ENCODE data around the gene HUWE1.

The HUWE1 gene

GRCh38 chrX:53688300-53688699 is 1.8 kb upstream of the HUWE1 start:
- no peak for DNase-seq (ENCODE audit: low spot score)

DNA sequence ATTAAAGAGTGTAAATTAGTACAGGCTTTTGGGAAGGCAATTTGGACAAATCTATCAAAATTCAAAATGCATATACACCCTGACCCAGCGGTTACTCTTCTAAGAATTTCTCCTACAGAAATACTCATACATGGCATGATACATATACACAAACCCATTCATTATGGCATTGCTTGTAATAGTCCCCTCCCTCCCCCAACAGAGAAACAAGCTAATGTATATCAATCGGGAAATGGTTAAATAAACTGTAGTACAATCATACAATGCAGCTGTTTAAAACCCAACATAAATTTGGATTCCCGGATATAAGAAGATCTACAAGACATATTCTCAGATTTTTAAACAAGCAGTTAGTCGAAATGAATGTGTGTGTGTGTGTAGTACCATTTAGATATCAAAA is 808 bp downstream of the HUWE1 start:
- no peak for DNase-seq (ENCODE audit: low spot score)

GRCh38 chrX:53684415-53685192 is 1.9 kb downstream of the HUWE1 start:
- no peak for DNase-seq (ENCODE audit: low spot score)

- DNase-seq (ENCODE audit: low spot score), result peak; percentile 97
These were observed 2.7 kb downstream of the HUWE1 start for GRCh38 chrX:53683556-53684414.

- DNase-seq (ENCODE audit: low spot score), result peak; percentile 12
These were observed 3.5 kb downstream of the HUWE1 start for GRCh38 chrX:53682885-53683555.

- DNase-seq (ENCODE audit: low spot score), result no peak
These were observed 4.9 kb downstream of the HUWE1 start for GRCh38 chrX:53681661-53682060.

DNA sequence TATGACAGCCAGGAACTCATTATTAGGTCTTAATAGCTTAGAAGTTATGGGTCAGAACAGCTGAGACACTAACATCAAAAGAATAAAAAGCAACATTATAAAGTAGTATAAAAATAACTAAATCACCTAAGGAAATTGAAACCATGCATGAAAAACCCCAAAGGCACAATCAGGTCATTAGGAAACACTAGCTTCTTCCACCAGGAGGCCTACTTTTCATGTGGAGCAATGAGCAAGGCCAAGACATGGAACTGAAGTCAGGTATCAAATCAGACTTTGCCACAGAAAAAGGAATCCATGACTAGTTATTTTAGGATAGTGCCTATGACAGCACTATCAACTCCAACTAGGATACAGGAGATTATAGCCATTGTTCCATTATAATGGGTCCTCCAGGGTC is 7.9 kb downstream of the HUWE1 start:
- no peak for DNase-seq (ENCODE audit: low spot score)

GRCh38 chrX:53677286-53677685 is 9.2 kb downstream of the HUWE1 start:
- DNase-seq (ENCODE audit: low spot score), result no peak

DNA sequence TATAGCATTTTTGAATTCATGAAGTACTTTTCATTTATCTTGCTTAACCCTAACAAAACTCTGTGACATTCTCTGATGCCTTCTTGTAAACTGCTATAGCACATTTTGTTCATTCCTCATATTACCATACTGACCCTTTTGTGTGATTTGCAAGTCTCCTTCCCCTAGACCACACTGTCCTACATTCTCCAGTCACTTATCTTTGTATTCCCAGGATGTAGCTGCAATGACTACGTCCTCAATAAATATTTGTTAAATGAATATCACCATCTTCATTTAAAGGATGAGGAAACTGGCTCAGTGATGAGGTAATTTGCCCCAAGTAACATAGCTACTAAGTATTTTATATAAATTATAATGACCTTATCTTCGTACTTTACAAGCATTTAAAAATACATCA is 11.9 kb downstream of the HUWE1 start:
- DNase-seq (ENCODE audit: low spot score), result no peak

DNA sequence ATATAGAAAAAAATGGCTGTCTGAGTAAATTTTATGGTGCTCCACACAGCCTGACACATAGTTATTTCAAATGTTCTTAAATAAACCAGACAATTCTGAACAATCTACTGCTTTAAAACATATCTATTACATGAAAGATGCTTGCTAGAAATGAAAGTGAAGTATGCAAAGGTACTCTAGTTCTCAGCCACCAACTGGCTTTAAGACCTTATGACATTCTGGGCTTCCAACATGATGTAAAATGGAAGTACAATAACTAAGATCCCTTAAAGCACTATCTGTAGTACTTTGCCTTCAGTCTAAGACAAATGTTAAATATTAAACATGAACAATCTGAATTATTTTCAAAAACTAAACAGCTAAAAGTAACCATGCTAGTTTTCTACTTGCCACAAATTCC is 17.3 kb downstream of the HUWE1 start:
- no peak for DNase-seq (ENCODE audit: low spot score)

DNA sequence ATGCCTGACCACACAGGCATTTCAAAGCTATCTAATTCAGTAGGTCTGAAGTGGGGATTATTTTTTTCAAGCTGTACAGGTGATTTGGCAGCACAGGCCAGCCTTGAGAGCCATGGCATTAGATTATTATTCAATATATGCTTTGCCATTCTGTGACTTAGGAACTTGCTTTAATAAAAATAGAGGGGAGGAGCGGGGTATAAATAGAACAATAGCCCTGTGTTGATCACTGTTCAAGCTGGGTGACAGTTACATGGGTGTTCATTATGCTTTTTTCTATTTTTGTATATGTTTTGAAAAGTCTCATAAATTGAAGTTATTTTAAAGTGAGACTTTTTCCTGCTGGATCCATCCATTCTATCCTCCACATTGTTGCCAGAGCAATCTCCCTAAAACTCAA is 20.3 kb downstream of the HUWE1 start:
- DNase-seq (ENCODE audit: low spot score), result no peak

- DNase-seq (ENCODE audit: low spot score), result no peak
These were observed 26.5 kb downstream of the HUWE1 start for GRCh38 chrX:53660004-53660403.

DNA sequence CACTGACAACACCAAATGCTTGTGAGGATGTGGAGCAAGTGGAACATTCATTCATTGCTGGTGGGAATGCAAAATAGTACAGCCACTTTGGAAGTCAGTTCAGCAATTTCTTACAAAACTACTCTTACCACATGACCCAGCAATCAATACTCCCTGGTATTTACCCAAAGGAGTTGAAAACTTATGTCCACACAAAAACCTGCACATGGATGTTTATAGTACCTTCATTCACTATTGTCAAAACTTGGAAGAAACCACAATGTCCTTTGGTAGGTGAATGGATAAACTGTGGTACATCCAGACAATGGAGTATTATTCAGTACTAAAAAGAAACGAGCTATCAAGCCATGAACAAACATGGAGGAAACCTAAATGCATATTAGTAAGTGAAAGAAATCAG is 27.5 kb downstream of the HUWE1 start:
- DNase-seq (ENCODE audit: low spot score), result no peak

GRCh38 chrX:53656845-53657244 is 29.7 kb downstream of the HUWE1 start:
- DNase-seq (ENCODE audit: low spot score), result no peak

DNA sequence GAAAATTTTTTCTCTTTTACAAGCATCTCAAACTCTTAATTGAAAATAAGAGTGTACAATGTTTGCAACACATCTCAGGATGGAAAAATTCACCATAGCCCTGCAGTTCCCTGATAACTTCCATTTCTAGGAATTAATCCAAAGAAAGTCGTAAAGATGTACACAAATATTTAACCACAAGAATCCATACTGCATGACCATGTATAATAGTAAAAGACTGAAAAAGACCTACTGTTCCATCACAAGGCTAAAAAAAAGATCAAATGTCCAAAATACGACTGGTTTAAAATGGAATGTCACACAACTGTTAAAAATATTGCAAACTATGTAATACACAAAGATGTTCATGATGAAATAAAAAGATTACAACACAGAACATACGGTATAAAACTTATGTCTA is 32.1 kb downstream of the HUWE1 start:
- no peak for DNase-seq (ENCODE audit: low spot score)

- DNase-seq (ENCODE audit: low spot score), result no peak
These were observed 41.8 kb downstream of the HUWE1 start for GRCh38 chrX:53644751-53645150.

DNA sequence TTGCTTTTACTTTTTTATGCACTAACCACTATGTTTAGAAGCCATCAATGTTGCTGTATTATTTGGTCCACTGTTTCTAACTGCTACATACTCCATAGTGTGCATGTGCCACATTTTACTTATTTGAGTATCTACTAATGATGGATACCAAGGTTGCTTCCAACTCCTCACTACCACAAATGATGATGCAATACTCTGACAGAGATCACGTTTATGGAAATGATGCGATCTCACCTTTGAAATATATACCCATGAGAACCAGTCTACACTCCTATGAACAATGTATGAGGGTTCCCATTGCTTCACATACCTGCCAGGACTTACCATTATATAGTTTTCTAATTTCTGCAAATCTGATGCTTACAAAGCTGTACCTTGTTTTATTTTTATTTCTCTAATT is 44.2 kb downstream of the HUWE1 start:
- DNase-seq (ENCODE audit: low spot score), result no peak

DNA sequence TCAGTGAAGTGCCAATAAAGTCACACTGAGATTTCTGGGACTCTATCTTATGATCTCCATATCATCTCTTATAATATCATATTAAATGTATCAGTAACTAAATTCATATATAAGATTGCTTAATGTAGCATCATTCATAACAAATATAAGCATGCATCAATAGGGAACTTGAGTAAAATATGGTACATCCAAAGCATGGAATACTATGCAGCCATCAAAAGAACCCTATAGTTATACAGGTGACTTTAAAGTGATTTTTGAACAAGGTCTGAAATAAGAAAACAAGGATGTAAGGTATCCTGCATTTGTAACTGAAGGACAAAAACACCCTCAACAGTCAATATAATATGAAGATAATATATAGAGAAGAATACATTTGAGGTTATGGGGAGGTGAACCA is 47.3 kb downstream of the HUWE1 start:
- DNase-seq (ENCODE audit: low spot score), result no peak

DNA sequence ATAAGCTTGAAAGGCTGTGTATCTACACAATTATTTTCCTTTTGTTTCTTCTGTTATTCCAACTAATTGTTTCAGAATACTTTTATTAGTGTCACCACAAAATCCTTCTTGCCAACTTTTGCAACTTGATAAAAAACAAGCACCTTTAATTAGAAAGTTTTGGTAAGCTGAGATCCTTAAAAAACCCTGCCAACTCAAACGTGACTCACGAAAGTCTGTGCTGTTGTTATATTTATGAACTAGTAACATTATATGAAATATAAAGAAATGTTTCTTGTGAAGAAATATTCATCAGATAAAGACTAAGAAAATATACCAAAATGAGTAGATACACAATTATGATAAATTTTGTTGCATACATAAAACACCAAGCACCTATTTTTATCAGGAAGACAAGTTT is 49.0 kb downstream of the HUWE1 start:
- DNase-seq (ENCODE audit: low spot score), result no peak

GRCh38 chrX:53631156-53631555 is 55.4 kb downstream of the HUWE1 start:
- DNase-seq (ENCODE audit: low spot score), result no peak

- no peak for DNase-seq (ENCODE audit: low spot score)
These were observed 56.3 kb downstream of the HUWE1 start for GRCh38 chrX:53630261-53630660.

DNA sequence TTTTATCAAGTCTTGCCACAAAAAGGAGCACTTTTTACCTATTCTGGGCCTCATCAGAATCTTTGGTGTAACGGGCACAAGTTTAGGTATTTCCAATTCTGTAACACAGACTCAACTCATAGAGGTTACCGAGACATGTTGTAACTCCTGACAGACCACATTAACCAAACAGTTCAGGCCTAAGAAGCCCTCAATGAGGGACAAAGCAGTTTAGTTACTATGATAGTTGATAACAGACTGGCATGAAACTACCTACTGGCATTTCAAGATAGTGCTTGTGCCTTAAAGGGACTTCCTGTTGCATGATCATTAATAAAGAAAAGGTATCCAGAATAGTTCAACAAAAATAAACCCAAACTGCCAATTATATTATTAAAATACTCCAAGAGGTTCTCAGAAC is 64.1 kb downstream of the HUWE1 start:
- DNase-seq (ENCODE audit: low spot score), result no peak

DNA sequence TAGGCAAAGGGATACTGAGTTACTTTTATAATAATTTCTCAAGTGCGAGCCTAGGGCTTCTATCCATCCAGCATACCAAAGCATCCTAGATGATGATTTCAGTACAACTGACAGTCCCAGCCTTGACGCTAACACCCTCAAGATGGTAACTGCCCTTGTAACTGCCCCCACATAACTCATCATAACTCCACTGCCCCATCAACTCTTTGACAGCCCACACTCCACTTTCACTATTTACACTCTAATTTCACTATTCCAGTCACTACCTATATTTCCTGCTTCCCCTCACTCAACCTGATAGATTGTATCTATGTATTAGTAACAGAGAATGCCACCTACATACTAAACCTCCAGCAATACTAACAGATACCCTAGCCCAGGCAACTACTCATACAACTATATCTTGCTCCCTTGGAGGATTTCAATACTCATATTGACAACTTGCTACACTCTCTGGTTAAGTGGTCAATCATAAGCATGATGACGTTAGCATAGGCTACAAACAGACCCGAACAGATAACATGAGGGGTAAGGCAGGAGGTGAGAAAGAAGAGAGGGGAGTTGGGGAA is 65.0 kb downstream of the HUWE1 start:
- DNase-seq (ENCODE audit: low spot score), result no peak
